Neural cell (in vitro differentiated cells): ENCODE measurements around the gene HDAC4.

ENCODE experiments used
- EP300 ChIP-seq: fragments of 450-650 bp; conservative IDR thresholded peaks from 2 replicates; pipeline ENCODE4 v1.6.1; 2014; ENCODE audit warnings: antibody characterized with exemption, mild to moderate bottlenecking, moderate library complexity; ENCODE audit not compliant: poor library complexity, severe bottlenecking
- EZH2 ChIP-seq: fragments of 200-600, 300-800 bp; shearing (Covaris generic), sonication (generic); IDR thresholded peaks from 2 replicates; pipeline ENCODE4 v1.6.1; 2014; ENCODE audit warnings: antibody characterized with exemption, low read length, borderline replicate concordance, mild to moderate bottlenecking; ENCODE audit not compliant: insufficient read depth, poor library complexity, severe bottlenecking
- MXI1 ChIP-seq: fragments of 450-650 bp; conservative IDR thresholded peaks from 2 replicates; pipeline ENCODE4 v1.6.1; 2014; ENCODE audit warnings: antibody characterized with exemption, mild to moderate bottlenecking; ENCODE audit not compliant: poor library complexity, severe bottlenecking
- POLR2AphosphoS5 ChIP-seq: IDR thresholded peaks from 2 replicates; pipeline ENCODE4 v1.6.1; 2012
- RAD21 ChIP-seq: fragments of 450-650 bp; conservative IDR thresholded peaks from 2 replicates; pipeline ENCODE4 v1.6.1; 2014; ENCODE audit warnings: antibody characterized with exemption, mild to moderate bottlenecking, moderate library complexity
- REST ChIP-seq: IDR thresholded peaks from 2 replicates; pipeline ENCODE4 v1.6.1; 2012; ENCODE audit warnings: borderline replicate concordance
- SMC3 ChIP-seq: fragments of 450-650 bp; conservative IDR thresholded peaks from 2 replicates; pipeline ENCODE4 v1.6.1; 2014; ENCODE audit warnings: antibody characterized with exemption, mild to moderate bottlenecking, moderate library complexity; ENCODE audit not compliant: poor library complexity
- TAF1 ChIP-seq: IDR thresholded peaks from 2 replicates; pipeline ENCODE4 v1.6.1; 2012; ENCODE audit warnings: low read depth
- TF ChIP-seq, protein P1 (sequence below): fragments of 450-650 bp; IDR thresholded peaks from 2 replicates; pipeline ENCODE4 v1.5.1; 2014; ENCODE audit warnings: antibody characterized with exemption, mild to moderate bottlenecking, moderate library complexity; ENCODE audit not compliant: poor library complexity, severe bottlenecking

GRCh38 chr2:239293775-239294430 is 106.9 kb downstream of the HDAC4 start:
- TF ChIP-seq, protein P1, sequence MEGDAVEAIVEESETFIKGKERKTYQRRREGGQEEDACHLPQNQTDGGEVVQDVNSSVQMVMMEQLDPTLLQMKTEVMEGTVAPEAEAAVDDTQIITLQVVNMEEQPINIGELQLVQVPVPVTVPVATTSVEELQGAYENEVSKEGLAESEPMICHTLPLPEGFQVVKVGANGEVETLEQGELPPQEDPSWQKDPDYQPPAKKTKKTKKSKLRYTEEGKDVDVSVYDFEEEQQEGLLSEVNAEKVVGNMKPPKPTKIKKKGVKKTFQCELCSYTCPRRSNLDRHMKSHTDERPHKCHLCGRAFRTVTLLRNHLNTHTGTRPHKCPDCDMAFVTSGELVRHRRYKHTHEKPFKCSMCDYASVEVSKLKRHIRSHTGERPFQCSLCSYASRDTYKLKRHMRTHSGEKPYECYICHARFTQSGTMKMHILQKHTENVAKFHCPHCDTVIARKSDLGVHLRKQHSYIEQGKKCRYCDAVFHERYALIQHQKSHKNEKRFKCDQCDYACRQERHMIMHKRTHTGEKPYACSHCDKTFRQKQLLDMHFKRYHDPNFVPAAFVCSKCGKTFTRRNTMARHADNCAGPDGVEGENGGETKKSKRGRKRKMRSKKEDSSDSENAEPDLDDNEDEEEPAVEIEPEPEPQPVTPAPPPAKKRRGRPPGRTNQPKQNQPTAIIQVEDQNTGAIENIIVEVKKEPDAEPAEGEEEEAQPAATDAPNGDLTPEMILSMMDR, result no peak
- TF ChIP-seq EP300 (no peak), RAD21 (no peak), EZH2 (no peak), POLR2AphosphoS5 (no peak), TAF1 (no peak), MXI1 (no peak), REST (no peak), SMC3 (no peak)
